ENCODE data around the gene SLX4.

Gene SLX4

DNA sequence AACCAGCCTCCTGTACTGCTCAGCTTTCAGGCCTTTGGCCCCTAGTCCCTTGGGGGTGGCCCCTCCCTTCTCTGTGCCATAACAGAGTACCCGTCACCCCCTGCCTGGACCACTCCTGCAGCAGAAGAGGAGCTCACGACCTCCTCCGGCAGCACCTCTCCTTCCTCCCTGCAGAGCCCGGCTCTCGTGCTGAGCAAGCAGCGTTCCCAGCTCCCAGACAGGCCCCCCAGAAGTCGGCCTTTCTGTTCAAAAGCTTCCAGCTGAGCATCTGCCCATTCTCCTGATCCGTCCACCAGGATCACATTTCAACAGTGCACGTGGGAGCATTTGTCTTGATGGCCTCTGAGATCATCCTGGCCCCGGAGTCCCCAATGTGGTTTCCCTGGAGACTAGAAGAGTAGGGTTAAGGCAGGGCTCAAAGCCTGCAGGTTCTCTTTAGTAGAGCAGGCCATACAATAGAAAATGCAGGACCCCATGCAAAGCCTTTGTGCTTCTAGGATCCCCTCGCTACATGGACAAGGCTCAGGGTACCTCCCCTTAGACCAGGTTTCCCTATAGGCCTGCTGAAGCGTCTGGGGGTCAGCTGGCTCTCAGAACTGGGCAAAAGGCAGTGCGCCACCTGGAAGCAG, 69.8 kb downstream of the SLX4 start:
- TF ChIP-seq, protein P1, sequence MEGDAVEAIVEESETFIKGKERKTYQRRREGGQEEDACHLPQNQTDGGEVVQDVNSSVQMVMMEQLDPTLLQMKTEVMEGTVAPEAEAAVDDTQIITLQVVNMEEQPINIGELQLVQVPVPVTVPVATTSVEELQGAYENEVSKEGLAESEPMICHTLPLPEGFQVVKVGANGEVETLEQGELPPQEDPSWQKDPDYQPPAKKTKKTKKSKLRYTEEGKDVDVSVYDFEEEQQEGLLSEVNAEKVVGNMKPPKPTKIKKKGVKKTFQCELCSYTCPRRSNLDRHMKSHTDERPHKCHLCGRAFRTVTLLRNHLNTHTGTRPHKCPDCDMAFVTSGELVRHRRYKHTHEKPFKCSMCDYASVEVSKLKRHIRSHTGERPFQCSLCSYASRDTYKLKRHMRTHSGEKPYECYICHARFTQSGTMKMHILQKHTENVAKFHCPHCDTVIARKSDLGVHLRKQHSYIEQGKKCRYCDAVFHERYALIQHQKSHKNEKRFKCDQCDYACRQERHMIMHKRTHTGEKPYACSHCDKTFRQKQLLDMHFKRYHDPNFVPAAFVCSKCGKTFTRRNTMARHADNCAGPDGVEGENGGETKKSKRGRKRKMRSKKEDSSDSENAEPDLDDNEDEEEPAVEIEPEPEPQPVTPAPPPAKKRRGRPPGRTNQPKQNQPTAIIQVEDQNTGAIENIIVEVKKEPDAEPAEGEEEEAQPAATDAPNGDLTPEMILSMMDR (IDR thresholded peaks at IDR 0.05; ENCODE audit: control insufficient read depth, extremely low read depth, insufficient read depth): no peak
- no peak overlapping the region for H3K4me3 ChIP-seq (ENCODE audit: low read depth, low read length)
- DNase-seq (ENCODE audit: low read depth): no peak

DNA sequence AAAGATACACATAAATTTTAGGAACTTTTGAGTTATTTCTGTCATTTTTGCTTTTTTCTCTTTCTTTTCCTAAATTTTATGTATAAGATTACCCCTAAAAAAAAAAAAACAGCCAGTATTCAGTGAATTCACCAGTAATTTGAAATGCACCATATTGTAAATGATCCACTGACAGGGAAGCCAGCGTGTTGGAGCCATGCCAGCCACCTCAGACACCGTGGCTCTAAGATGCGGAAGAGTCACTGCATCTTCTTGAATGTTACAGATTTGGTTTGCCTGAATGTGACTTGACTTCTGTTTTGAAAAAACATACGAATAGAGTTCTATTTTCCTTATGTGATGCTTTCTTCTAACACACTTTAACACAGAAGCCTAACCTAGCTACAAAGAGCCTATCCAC, 73.2 kb downstream of the SLX4 start:
- no peak overlapping the region for H3K4me3 ChIP-seq (ENCODE audit: low read depth, low read length)
- TF ChIP-seq, protein P1 (IDR thresholded peaks at IDR 0.05; ENCODE audit: control insufficient read depth, extremely low read depth, insufficient read depth): no peak
- DNase-seq (ENCODE audit: low read depth): no peak

DNA sequence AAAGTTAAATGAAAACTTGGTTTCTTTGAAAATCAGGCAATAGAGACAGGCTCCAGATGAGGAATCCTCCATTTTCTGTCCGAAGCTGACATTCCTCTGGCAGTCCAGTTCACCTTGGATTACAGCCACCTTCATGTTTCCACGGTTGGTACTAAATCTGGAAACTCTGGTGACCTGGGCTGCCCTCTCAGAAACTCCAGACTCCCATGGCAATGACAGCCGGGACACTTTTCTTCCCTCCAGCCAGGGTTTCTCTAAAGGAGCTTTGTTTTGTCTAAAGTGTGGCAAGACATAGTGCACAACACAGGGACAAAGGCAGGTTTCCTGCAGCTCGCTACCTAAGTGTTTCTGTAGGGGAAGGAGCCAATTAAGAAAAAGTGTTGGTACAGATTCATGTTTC, 74.6 kb downstream of the SLX4 start:
- DNase-seq (ENCODE audit: low read depth): no peak
- H3K4me3 ChIP-seq (ENCODE audit: low read depth, low read length): no peak overlapping the region

DNA sequence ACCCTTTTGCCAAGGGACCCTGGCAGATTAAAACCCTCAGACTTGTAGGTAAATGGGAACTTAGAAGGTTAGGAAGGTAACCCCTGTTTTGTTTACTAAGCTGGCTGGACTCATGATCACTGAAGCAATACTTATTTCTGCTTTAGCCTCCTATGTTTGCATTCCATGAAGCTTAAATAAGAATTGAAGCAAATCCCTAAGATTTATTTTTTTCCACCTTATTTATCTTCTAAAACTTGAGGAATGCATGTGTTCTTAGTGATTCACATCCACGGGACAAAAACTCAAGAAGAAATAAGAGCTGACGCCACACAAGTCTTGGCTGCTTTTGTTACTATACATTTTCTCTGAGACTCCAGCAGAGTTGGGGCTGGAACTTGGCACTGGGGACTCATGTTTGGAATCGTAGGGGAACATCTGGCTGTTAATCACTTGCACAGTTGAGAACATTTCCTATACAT, 75.1 kb downstream of the SLX4 start:
- TF ChIP-seq, protein P1 (IDR thresholded peaks at IDR 0.05; ENCODE audit: control insufficient read depth, extremely low read depth, insufficient read depth): no peak
- no peak overlapping the region for H3K4me3 ChIP-seq (ENCODE audit: low read depth, low read length)
- DNase-seq (ENCODE audit: low read depth): no peak

More for the DNA sequence above, 74.6 kb downstream of the SLX4 start:
- TF ChIP-seq, protein P1 (IDR thresholded peaks at IDR 0.05; ENCODE audit: control insufficient read depth, extremely low read depth, insufficient read depth): no peak

DNA sequence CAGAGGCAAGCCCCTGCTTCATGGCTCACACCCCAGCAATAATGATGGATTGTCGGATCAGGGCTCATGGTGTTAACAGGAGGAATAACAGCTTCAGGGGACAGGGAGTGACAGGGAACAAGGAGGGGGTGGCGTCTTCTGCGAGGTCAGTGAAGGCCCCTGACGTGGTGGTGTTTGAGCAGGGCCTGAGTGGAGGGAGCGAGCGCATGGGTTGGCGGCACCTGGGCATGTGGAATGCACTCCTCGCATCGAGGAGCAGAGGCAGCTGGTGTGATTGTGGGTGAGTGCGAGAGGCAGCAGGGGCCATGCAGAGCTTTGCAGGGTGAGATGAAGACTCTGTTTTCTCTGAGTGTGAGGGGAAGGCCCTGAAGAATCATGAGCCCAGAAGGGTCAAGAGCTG, 77.3 kb downstream of the SLX4 start:
- no peak for DNase-seq (ENCODE audit: low read depth)
- no peak overlapping the region for H3K4me3 ChIP-seq (ENCODE audit: low read depth, low read length)
- TF ChIP-seq, protein P1 (IDR thresholded peaks at IDR 0.05; ENCODE audit: control insufficient read depth, extremely low read depth, insufficient read depth): no peak

DNA sequence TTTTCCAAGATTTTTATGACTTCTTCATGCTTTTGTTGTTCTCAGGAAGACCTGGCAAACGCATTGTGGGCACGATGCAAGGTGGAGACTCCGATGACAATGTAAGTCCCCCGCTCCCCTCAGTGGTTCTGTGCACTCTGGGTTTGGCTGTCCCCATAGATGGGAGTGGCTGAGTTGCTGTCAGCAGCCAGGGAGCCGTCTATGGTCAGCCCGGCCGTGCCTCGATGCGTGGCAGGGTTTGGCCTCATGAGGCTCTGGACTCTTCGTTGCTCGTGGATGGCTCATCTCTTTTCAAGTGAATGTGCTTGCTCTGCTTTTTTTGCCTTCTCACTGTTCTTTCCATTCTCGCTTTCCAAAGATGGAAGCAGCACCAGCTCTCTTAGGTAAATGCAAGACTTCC, 78.7 kb downstream of the SLX4 start:
- H3K4me3 ChIP-seq (ENCODE audit: low read depth, low read length): no peak overlapping the region
- TF ChIP-seq, protein P1 (IDR thresholded peaks at IDR 0.05; ENCODE audit: control insufficient read depth, extremely low read depth, insufficient read depth): no peak
- no peak for DNase-seq (ENCODE audit: low read depth)

Measured in LNCaP clone FGC (cell line).